Smooth muscle cell of trachea (primary cell): Measurements from ENCODE around the gene FBLN1. TPM values are rescaled to one million over a fixed set of nuclear protein-coding genes. Genes with fewer than 3 reads are reported as not detected.

Source experiments
- total RNA-seq: library from RNA; depleted of rRNA; stranded (reverse); fragments of >200 nt; gene quantifications from 2 replicates; pipeline ENCODE4 v1.2.1, GENCODE V29; 2014

FBLN1 gene, protein sequence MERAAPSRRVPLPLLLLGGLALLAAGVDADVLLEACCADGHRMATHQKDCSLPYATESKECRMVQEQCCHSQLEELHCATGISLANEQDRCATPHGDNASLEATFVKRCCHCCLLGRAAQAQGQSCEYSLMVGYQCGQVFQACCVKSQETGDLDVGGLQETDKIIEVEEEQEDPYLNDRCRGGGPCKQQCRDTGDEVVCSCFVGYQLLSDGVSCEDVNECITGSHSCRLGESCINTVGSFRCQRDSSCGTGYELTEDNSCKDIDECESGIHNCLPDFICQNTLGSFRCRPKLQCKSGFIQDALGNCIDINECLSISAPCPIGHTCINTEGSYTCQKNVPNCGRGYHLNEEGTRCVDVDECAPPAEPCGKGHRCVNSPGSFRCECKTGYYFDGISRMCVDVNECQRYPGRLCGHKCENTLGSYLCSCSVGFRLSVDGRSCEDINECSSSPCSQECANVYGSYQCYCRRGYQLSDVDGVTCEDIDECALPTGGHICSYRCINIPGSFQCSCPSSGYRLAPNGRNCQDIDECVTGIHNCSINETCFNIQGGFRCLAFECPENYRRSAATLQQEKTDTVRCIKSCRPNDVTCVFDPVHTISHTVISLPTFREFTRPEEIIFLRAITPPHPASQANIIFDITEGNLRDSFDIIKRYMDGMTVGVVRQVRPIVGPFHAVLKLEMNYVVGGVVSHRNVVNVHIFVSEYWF
- total RNA-seq, result 274 and 726 TPM in 2 replicates

DNA sequence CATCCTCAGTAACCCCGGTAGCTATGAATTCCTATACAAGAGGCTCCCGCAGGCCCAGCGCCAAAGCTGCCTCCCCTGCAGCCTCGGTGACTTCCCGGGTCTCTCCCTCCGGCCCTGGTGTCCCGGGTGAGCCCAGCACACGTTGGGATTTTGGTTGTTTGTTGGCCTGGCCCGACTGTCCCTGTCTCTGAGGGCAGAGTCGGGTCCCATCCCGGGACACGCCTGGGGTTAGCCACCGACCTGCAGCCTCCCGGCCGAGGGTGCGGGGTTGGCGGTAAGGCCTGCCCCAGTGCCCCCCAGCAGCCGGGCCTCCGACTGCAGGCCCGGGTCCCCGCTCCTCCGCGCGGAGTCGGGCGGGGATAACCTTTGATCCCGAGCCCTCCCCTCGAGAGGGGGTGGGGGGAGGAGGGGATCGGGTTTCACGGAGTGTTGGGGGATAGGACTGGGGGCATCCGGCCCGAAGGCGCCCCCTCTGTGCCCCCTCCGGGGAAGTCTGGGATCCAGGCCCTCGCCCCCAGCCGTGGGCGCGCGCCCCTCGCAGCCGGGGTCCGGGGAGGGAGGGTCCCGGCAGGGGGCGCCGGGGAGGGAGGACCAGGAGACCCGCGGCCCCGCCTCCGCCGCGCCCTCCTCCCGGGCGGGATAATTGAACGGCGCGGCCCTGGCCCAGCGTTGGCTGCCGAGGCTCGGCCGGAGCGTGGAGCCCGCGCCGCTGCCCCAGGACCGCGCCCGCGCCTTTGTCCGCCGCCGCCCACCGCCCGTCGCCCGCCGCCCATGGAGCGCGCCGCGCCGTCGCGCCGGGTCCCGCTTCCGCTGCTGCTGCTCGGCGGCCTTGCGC lies at the start of gene FBLN1:
Gene FBLN1 (plus strand): TSS at position 669 of the 835 bp plus-strand sequence. CDS start 103 bp downstream, at position 772.

Other genes with a start within 250 kb of the FBLN1 start
- not detected in 2 replicates for gene UPK3A, start 217.9 kb upstream of the FBLN1 start, total RNA-seq
- 19.8 and 30.1 TPM in 2 replicates for gene FAM118A, start 192.9 kb upstream of the FBLN1 start, total RNA-seq
- gene SMC1B, start 89.3 kb upstream of the FBLN1 start, total RNA-seq, result not detected in 2 replicates
- gene RIBC2, start 89.2 kb upstream of the FBLN1 start, total RNA-seq, result under 0.01 and 1.2 TPM in 2 replicates
- 175 and 241 TPM in 2 replicates for gene ATXN10, start 169.0 kb downstream of the FBLN1 start, total RNA-seq